GM21825 (cell line): Measurements from ENCODE around the gene WFDC1.

Experiments
- ATAC-seq: cut with Tn5 transposase; IDR thresholded peaks from one replicate; pipeline ENCODE4 v1.9.1; 2021; ENCODE audit warnings: mild to moderate bottlenecking, moderate library complexity; ENCODE audit not compliant: unreplicated experiment

WFDC1 gene

GRCh38 chr16:84370723-84371552 is 76.3 kb downstream of the WFDC1 start:
- ATAC-seq: no peak

- ATAC-seq: no peak
Observed at GRCh38 chr16:84371553-84371865, 76.8 kb downstream of the WFDC1 start.

GRCh38 chr16:84373907-84374489 is 79.3 kb downstream of the WFDC1 start:
- no peak for ATAC-seq

- no peak for ATAC-seq
Observed at GRCh38 chr16:84378099-84378498, 83.4 kb downstream of the WFDC1 start.

GRCh38 chr16:84378567-84378966 is 83.9 kb downstream of the WFDC1 start:
- ATAC-seq: no peak

GRCh38 chr16:84379008-84379708 is 84.5 kb downstream of the WFDC1 start:
- no peak for ATAC-seq
